GM23248 (cell line): ENCODE measurements around the gene BRD7. TPM values are rescaled to one million over a fixed set of nuclear protein-coding genes. Genes with fewer than 3 reads are reported as not detected.
A peak's percentile ranks its signal among the peaks of the same experiment; 100 is the strongest.

ENCODE experiments used
- DNase-seq: peaks from one replicate; pipeline ENCODE4 v3.0.0-alpha.2; 2015
- H2AFZ ChIP-seq: fragments of 200-600 bp; sonication (generic); 2 replicates; pipeline ENCODE4 v1.6.1; 2016; ENCODE audit warnings: antibody characterized with exemption
- H3F3A ChIP-seq: fragments of 200-600 bp; sonication (generic); 2 replicates; pipeline ENCODE4 v1.6.1; 2016; ENCODE audit warnings: mild to moderate bottlenecking, antibody characterized with exemption, mixed run types; ENCODE audit not compliant: insufficient read depth
- H3K27ac ChIP-seq: fragments of 200-600 bp; sonication (generic); 2 replicates; pipeline ENCODE4 v1.5.1; 2016; ENCODE audit warnings: mild to moderate bottlenecking
- H3K27me3 ChIP-seq: fragments of 200-600 bp; sonication (generic); replicated peaks from 2 replicates; pipeline ENCODE4 v1.6.1; 2016; ENCODE audit warnings: mild to moderate bottlenecking; ENCODE audit not compliant: insufficient read depth
- H3K36me3 ChIP-seq: fragments of 200-600 bp; sonication (generic); 2 replicates; pipeline ENCODE4 v1.6.1; 2016; ENCODE audit warnings: low read depth, mild to moderate bottlenecking
- H3K4me1 ChIP-seq: fragments of 200-600 bp; sonication (generic); 2 replicates; pipeline ENCODE4 v1.6.1; 2016; ENCODE audit warnings: mild to moderate bottlenecking; ENCODE audit not compliant: insufficient read depth
- H3K4me2 ChIP-seq: fragments of 200-600 bp; sonication (generic); one replicate; pipeline ENCODE4 v1.6.1; 2016; ENCODE audit warnings: mild to moderate bottlenecking; ENCODE audit not compliant: unreplicated experiment
- H3K4me3 ChIP-seq: fragments of 200-600 bp; sonication (generic); 2 replicates; pipeline ENCODE4 v1.5.1; 2016; ENCODE audit warnings: mild to moderate bottlenecking
- H3K79me2 ChIP-seq: fragments of 200-600 bp; sonication (generic); 2 replicates; pipeline ENCODE4 v1.6.1; 2016; ENCODE audit warnings: mild to moderate bottlenecking; ENCODE audit not compliant: insufficient read depth
- H3K9ac ChIP-seq: fragments of 200-600 bp; sonication (generic); 2 replicates; pipeline ENCODE4 v1.6.1; 2016; ENCODE audit warnings: mild to moderate bottlenecking
- H3K9me2 ChIP-seq: fragments of 200-600 bp; sonication (generic); 2 replicates; pipeline ENCODE4 v1.6.1; 2016; ENCODE audit warnings: mixed run types, mild to moderate bottlenecking, moderate library complexity; ENCODE audit not compliant: insufficient read depth
- H3K9me3 ChIP-seq: fragments of 200-600 bp; sonication (generic); one replicate; pipeline ENCODE4 v1.6.1; 2017; ENCODE audit warnings: low read depth
- H4K20me1 ChIP-seq: fragments of 200-600 bp; sonication (generic); 2 replicates; pipeline ENCODE4 v1.6.0; 2016; ENCODE audit not compliant: insufficient read depth
- EZH2 ChIP-seq: fragments of 200-600 bp; sonication (generic); IDR thresholded peaks from 2 replicates; pipeline ENCODE4 v1.6.1; 2018; ENCODE audit warnings: antibody characterized with exemption, mild to moderate bottlenecking; ENCODE audit not compliant: insufficient read depth, poor library complexity, severe bottlenecking
- EZH2phosphoT487 ChIP-seq: fragments of 200-600 bp; sonication (generic); IDR thresholded peaks from 2 replicates; pipeline ENCODE4 v1.6.1; 2018; ENCODE audit warnings: antibody characterized with exemption, moderate library complexity, mild to moderate bottlenecking, low read depth; ENCODE audit not compliant: insufficient read depth
- WGBS, 2 experiments: methylation state at CpG; one replicate each; pipeline ENCODE4 v1.1.6; 2015 to 2017; ENCODE audit warnings: low lambda C conversion rate in 2 of 2, low coverage in 1 of 2; ENCODE audit errors: missing lambda C conversion rate in 2 of 2; 5-methylcytosine and 5-hydroxymethylcytosine counted together
- in situ Hi-C: fragments of 300-500 bp; cut with MboI; formaldehyde crosslinking; loops from 2 replicates; pipeline ENCODE4 v1.15.0; 2020
- polyA plus RNA-seq: library from polyadenylated mRNA; unstranded; fragments of >200 nt; fragmentation: Nextera tagmentation; extraction: Ambion mirVana; gene quantifications from 2 replicates; pipeline ENCODE4 v1.2.1, GENCODE V29; 2016
- total RNA-seq: library from RNA; depleted of rRNA; stranded (reverse); fragments of >200 nt; shearing (Covaris generic); gene quantifications from 2 replicates; pipeline ENCODE4 v1.2.3, GENCODE V29; 2014

Gene BRD7
- total and polyA plus RNA-seq, 2 experiments from 2014 or later = 20.3 to 35.8 TPM

DNA sequence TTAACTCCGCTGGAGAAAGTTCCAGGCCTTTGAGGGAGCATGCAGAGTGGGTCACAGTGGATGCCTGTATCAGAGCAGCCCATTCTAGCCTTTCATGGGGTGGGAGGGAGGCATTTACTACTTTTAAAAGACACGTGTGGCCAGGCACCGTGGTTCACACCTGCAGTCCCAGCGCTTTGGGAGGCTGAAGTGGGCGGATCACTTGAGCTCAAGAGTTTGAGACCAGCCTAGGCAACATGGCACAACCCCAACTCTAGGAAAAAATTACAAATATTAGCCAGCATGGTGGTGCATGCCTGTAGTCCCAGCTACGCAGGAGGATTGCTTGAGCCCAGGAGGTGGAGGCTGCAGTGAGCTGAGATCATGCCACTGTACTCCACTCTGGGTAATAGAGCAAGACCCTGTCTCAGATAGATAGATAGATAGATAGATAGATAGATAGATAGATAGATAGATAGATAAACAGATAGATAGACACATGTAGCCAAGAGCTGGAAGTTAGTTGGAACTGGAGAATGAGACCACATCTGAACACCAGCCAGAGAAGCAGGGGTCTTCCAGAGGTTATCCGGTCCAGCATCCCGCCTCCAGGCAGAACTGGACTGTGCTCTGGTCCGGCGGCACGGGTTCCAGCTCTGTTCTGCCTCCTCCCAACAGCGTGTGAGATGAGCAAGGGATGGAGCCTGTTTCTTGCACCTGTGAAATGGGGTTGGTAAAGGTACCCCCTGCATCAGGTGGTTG lies 98.8 kb downstream of the BRD7 start:
- no peak for TF ChIP-seq EZH2phosphoT487
- TF ChIP-seq EZH2 = no peak
- Histone ChIP-seq H3K9me2 (no peaks in the 10 kb centered on the region), H2AFZ (no peak overlapping the region), H3K4me3 (no peak overlapping the region), H3K9me3 (no peaks in the 10 kb centered on the region), H3F3A (no peaks in the 10 kb centered on the region), H3K79me2 (peaks cover 93% of the 10 kb centered on the region), H3K27ac (no peak overlapping the region), H3K27me3 (no peaks in the 10 kb centered on the region), H3K4me2 (no peak overlapping the region), H3K4me1 (peaks cover 22% of the 10 kb centered on the region), H4K20me1 (no peaks in the 10 kb centered on the region), H3K9ac (no peak overlapping the region), H3K36me3 (no peaks in the 10 kb centered on the region)
- 88 to 91% methylated on average over 12 of the region's 12 CpGs for WGBS, 2 experiments
- in situ Hi-C loops = no loop called here
- DNase-seq = no peak

DNA sequence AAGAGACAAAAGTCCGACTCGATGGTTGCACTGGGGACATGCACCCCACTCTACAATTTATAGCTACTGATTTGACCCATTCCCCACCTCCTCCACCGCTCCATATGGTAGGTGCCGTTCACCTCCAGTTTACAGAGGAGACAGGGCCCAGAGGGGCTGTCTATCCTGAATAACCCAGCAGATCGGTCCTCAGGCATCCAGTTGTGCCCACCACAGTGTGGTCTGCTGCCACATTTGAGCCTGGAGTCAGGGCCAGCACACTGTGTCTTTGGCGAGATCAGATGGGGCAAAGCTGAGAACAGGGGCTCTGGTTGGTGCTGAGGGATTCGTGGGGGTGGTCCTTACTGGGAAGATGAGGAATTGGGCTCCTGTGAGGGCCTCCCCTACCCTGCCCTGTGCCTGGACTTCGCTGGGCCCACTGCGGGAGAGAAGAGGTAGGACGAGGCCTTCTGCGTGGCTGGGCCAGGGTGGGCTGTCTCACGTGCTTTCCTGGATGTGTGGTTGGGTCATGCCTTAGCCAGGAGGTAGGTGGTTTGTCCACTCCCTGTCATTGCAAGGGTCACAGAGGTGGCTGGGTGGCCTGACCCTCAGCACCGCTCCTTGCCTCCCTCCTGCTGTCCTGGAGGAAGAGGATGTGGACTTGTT lies 99.6 kb downstream of the BRD7 start:
- H3K36me3 ChIP-seq = no peaks in the 10 kb centered on the region
- no peak overlapping the region for H3K4me2 ChIP-seq
- in situ Hi-C loops = no loop called here
- TF ChIP-seq EZH2phosphoT487 = no peak
- no peak for TF ChIP-seq EZH2
- H3K79me2 ChIP-seq = peaks cover 92% of the 10 kb centered on the region
- H3K4me3 ChIP-seq = no peak overlapping the region
- H3K9me2 ChIP-seq = no peaks in the 10 kb centered on the region
- H3F3A ChIP-seq = peaks cover 7% of the 10 kb centered on the region
- no peaks in the 10 kb centered on the region for H3K27me3 ChIP-seq
- no peaks in the 10 kb centered on the region for H3K9me3 ChIP-seq
- no peaks in the 10 kb centered on the region for H4K20me1 ChIP-seq
- no peak overlapping the region for H3K9ac ChIP-seq
- no peak overlapping the region for H2AFZ ChIP-seq
- no peak overlapping the region for H3K27ac ChIP-seq
- peaks cover 26% of the 10 kb centered on the region for H3K4me1 ChIP-seq
- DNase-seq = no peak
- WGBS, 2 experiments = 96% methylated on average over 13 of the region's 13 CpGs

DNA sequence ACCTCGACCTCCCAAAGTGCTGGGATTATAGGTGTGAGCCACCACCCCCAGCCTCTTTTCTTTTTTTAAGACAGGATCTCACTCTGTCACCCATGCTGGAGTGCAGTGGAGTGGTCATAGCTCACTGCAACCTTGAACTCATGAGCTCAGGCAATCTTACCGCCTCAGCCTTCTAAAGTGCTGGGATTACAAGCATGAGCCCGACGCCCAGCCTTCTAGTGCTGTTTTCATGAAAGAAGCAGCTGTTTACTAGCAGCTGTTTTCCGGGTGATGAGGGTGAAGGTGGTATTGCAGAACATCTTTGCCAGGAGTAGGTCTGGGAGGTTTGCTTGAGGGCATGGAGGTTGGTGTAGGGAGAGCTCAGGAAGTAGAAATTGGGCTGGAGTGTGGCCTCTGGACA lies 100.4 kb downstream of the BRD7 start:
- H3K9me2 ChIP-seq = no peaks in the 10 kb centered on the region
- peaks cover 88% of the 10 kb centered on the region for H3K79me2 ChIP-seq
- H2AFZ ChIP-seq = no peak overlapping the region
- H4K20me1 ChIP-seq = no peaks in the 10 kb centered on the region
- no peak overlapping the region for H3K4me2 ChIP-seq
- no peaks in the 10 kb centered on the region for H3K36me3 ChIP-seq
- H3K27me3 ChIP-seq = no peaks in the 10 kb centered on the region
- no peak for DNase-seq
- peaks cover 13% of the 10 kb centered on the region for H3F3A ChIP-seq
- WGBS, 2 experiments = 89 to 91% methylated on average over 5 of the region's 5 CpGs
- H3K4me1 ChIP-seq = peaks cover 29% of the 10 kb centered on the region
- no peak overlapping the region for H3K4me3 ChIP-seq
- H3K9ac ChIP-seq = no peak overlapping the region
- TF ChIP-seq EZH2phosphoT487 (no peak), EZH2 (no peak)
- H3K9me3 ChIP-seq = no peaks in the 10 kb centered on the region
- in situ Hi-C loops = no loop called here
- H3K27ac ChIP-seq = no peak overlapping the region

DNA sequence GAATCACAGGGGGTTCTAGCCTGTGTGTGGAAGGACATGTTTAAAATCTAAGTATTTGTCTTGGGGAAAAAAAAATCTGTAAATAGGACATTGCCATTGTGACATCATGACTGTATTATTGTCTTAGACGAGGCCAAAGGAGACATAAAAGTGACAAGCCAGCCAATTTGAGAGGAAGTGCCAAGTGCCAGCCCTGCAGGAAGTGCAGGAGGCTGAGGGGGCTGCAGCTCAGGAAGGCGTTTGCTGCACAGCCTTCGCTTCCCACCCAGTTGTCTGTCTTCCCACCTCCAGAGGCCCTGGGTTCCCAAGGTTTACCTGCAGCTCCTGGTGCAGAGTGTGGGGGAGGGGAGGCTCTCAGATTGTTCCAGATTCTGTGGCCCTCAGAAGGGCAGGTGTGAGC lies 101.1 kb downstream of the BRD7 start:
- Histone ChIP-seq H3K27ac (peak overlapping the region; percentile 77; the same call in 1 of the 2 replicates), H4K20me1 (no peaks in the 10 kb centered on the region), H3K9me3 (no peaks in the 10 kb centered on the region), H3K27me3 (no peaks in the 10 kb centered on the region), H3K79me2 (peaks cover 81% of the 10 kb centered on the region), H3K36me3 (no peaks in the 10 kb centered on the region), H3K4me2 (peak overlapping the region; percentile 85), H2AFZ (no peak overlapping the region), H3K9me2 (no peaks in the 10 kb centered on the region), H3K9ac (peak overlapping the region; percentile 86; the same call in 1 of the 2 replicates), H3K4me3 (peak overlapping the region; percentile 67), H3F3A (peaks cover 13% of the 10 kb centered on the region), H3K4me1 (peaks cover 29% of the 10 kb centered on the region)
- WGBS, 2 experiments = 60 to 63% methylated on average over 3 of the region's 3 CpGs
- no peak for DNase-seq
- no peak for TF ChIP-seq EZH2
- TF ChIP-seq EZH2phosphoT487 = no peak
- in situ Hi-C loops = no loop called here
